Fibroblast of skin of left quadriceps (primary cell): ENCODE measurements around the gene PICK1.

Experiments used
- DNase-seq, 2 experiments: peaks; one replicate each; pipeline ENCODE4 v3.0.0-alpha.2; 2013; ENCODE audit warnings: low read depth in 2 of 2

Gene PICK1

GRCh38 chr22:38049812-38050619 lies 7.2 kb upstream of the PICK1 start:
- DNase-seq: no peak

- no peak for DNase-seq
Measured at GRCh38 chr22:38050720-38051119, 6.5 kb upstream of the PICK1 start.

DNA sequence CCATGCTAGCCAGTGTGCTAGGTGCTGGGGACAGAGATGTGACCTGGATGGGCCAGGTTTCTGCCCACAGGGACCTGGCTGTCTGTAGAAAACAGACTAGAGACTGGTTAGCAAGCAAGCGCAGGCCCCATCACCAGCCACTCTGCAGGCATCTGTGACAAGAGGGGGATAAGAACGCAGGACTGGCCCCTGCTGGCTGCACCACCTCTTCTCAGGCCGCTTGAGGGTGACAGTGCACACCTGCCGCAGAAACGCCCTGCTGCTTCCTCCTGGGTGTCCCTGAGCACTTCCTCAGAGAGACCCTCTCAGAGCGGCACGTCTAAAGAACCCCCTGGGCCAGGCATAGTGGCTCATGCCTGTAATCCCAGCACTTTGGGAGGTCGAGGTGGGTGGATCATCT lies 5.9 kb upstream of the PICK1 start:
- DNase-seq: no peak

- DNase-seq: peak; percentile 46
Measured at GRCh38 chr22:38051900-38052862, 5.0 kb upstream of the PICK1 start.

DNA sequence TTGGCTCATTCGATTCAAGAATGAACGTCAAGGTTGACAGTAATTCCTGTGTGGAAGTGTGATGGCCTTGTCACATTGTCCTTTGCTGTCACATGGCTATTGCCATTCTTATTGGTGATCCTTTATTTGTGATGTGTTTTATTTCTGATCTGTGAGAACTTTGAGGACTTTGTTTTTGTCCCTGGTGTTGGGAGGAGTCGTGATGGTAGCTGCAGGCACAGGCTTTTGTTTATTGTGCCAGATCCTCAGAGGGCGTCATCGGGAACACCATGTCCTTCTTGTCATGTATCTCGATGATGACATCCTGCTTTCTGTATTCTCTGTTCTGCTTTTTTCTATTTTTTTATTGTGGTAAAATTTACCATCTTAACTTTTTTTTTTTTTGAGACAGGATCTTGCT lies 5.6 kb downstream of the PICK1 start:
- no peak for DNase-seq

- DNase-seq: no peak
Measured at GRCh38 chr22:38065539-38065938, 8.3 kb downstream of the PICK1 start.

- no peak for DNase-seq
Measured at GRCh38 chr22:38066381-38067027, 9.3 kb downstream of the PICK1 start.

- no peak for DNase-seq
Measured at GRCh38 chr22:38067028-38067415, 9.8 kb downstream of the PICK1 start.

GRCh38 chr22:38067761-38068360 lies 10.7 kb downstream of the PICK1 start:
- no peak for DNase-seq

- no peak for DNase-seq
Measured at GRCh38 chr22:38068641-38069371, 11.6 kb downstream of the PICK1 start.

DNA sequence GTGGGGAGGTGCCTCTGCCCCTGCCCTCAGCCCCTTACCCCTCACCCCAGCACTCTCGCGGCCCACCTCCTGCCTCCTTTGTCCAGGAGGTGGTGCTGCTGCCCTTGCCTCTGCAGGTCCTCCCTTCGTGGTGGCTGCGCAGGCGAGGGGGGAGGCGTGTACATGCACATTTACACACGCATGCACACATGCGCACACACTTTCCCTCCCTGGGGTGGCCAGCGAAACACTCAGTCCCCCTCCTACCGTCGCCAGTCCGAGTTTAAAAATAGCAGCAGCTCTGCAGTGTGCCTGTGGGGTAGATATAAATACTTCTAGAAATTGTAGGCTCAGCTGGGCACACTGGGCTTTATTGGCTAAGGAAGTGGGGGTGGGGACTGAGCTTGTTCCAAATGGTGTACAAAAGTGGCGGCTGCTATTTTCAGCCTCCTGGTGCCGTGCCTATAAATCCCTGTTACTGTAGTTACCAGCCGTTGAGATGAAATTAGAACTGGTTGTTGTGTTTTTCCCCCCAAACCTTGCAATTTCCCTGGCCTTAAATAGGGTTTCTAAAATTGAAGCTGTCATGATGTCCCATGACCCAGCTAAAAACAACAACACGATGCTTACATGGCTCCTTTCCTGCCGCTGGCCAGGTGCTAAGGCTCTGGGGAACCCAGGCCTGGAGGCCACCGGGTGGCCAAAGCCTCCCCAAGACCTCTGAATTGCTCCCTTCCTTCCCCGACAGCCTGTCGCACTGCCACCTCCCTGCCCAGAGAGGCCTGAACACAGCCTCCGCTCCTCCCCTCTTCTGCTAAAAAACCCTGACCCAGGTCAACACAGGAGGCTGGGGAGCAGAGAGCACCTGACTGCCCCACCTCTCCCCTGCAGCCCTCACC lies 12.4 kb downstream of the PICK1 start:
- DNase-seq: no peak

- DNase-seq: no peak
Measured at GRCh38 chr22:38070250-38070921, 13.2 kb downstream of the PICK1 start.

DNA sequence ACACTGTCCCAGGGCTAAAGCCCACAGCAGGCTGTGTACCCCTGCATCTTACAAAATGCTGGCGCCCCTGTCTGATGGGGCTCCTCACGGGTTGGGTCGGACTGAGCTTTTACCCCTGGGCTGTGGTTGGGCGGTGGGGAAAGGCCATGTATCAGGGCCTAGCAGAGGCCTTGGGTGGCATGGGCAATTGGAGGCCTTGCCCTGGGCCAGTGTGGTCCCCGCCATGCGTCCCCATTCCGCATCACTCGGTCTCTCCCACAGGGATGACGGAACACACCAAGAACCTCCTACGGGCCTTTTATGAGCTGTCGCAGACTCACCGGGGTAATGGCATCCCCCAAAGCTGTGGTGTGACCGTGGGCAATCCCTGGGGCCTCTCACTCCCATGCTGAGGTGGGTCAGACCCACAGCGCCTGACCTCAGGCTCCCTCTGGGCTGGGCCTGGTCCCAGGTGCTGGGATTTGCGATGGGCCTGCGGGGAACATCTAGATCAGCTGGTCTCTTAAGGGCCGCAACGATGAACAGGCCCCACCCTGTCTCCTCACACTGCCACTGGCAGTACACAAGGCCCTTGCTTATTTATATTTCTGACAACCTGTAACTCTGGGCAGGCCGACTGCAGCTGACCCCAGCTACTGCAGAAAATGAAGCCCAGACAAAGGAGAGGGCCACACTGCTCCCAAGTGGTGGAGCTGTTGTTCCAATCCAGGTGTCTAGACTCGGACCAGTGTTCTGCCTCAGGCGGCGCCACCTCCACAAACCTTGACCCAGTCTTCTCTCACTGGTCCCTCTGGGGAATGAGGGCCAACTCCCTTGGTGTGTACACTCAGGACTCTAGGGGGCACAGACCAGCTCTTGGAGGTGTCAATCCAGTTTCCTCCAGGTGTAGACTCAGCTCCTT lies 14.5 kb downstream of the PICK1 start:
- no peak for DNase-seq

DNA sequence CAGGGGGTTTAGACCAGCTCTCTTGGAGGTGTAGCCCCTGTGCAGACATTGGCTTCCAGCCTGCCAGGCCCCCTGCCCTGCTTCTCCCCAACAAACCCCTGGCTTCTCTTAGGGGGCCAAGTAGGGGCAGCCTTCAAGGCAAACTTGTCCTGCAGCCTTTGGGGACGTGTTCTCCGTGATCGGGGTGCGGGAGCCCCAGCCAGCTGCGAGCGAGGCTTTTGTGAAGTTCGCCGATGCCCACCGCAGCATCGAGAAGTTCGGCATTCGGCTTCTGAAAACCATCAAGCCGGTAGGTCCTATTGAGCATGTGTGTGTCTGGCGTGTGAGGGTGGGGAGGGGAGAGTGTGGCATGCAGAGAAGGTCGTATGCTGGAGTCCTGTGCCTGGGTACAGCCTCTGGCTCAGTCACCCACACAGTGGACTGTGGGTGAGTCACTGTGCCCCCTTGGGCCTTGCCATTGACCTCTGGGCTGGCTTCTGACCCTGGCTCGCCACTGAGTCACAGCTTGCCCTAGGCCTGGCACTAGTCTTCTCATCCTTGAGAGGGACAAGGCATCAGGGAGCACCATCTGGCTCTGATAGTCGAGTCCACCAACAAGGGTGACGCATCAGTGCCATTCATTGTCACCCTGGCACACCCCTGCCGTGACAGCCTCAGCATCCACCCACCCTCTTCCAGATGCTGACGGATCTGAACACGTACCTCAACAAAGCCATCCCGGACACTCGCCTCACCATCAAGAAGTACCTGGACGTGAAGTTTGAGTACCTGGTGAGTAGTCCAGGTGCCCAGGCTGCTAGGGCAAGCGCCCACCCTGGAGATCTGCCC lies 15.3 kb downstream of the PICK1 start:
- no peak for DNase-seq

GRCh38 chr22:38073150-38074130 lies 16.2 kb downstream of the PICK1 start:
- no peak for DNase-seq
